GM18867 (cell line): Measurements from ENCODE around the gene AUTS2.

Source experiments
- ATAC-seq: cut with Tn5 transposase; IDR thresholded peaks from one replicate; pipeline ENCODE4 v1.9.1; 2021; ENCODE audit warnings: mild to moderate bottlenecking, moderate library complexity; ENCODE audit not compliant: unreplicated experiment

The AUTS2 gene

DNA sequence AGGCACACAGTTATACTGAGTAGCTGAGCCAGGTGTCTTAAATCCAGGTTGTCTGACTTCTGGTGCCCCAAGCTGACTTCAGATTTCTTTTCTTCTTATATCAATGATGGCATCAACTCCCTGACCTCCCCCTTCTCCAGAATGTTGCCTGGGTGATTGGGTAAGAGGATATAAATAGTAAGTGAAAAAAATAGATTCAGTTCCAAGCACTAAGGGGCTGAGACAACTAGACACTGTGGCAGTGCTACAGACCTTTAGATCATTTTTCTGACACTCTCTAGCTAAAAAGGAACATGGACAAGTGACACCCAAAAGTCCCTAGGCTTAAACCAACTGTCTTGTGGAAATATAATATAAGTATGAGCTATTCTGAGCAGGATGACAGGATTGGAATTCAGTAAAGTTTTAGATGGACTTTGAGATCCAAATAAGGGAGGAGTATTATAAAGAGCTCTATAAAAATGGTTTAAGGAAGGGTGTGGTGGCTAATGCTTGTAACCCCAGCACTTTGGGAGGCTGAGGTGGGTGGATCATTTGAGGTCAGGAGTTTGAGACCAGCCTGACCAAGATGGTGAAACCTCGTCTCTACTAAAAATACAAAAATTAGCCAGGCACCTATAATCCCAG, 944.6 kb downstream of the AUTS2 start:
- no peak for ATAC-seq

- ATAC-seq, result no peak
Measured at GRCh38 chr7:70544016-70544415, 945.7 kb downstream of the AUTS2 start.

DNA sequence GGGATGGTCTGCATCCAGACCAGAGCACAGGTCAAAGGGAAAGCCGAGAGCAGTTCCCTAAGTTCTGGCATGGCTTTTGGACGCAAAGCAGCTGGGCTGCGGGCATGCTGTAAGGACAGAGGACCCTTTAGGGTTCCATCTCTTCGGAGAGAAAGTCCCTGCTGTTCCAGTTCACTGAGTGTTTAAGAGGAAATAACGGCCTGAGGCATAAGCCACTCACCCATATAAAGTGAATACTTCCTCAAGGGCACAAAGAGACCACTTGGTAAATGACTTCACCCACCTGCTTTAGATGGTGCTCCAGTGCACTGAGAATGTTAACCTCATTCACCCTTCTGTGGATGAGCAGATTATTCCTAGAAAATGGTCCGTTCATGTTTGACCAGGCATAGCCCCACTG, 946.9 kb downstream of the AUTS2 start:
- no peak for ATAC-seq

- no peak for ATAC-seq
Measured at GRCh38 chr7:70552141-70552540, 953.9 kb downstream of the AUTS2 start.

GRCh38 chr7:70553364-70553763, 955.1 kb downstream of the AUTS2 start:
- ATAC-seq, result no peak

- no peak for ATAC-seq
Measured at GRCh38 chr7:70554646-70555045, 956.4 kb downstream of the AUTS2 start.

DNA sequence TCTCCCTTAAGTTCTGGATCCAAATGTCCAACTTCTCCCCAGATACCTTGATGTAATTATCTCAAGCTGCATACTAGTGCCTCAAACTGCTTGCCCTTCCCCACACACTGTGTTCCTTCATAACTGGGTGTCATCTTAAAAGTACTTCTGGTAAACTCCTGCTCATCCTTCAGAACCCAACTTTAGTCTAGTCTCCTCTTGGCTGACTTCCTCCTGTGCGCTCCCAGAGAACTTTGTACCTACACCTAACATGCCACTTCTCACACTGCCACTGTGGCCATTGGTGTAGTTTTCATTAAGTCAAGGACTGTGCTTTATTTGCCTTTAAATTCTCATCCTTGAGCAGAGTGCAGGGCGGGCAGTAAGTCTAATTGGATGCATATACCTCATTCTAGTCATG, 958.5 kb downstream of the AUTS2 start:
- ATAC-seq, result no peak

GRCh38 chr7:70557338-70557737, 959.1 kb downstream of the AUTS2 start:
- ATAC-seq, result no peak

DNA sequence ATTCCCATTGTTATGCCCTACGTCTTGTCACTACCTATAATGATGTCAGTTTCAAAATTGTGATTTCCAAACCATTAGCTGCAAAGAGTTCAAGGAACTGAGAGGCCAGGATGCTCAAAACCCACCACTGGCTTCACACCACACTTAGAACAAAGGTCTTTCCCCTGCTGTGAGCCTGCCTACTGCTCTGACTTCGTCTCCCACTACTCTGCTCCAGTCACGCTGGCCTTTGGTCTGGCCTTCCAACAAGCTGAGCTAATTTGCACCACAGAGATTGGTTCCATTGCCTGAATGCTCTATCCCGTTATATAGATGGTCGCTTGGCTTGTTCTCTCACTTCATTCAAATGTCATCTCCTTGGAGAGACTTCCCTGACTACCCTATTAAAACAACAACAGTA, 961.5 kb downstream of the AUTS2 start:
- no peak for ATAC-seq

DNA sequence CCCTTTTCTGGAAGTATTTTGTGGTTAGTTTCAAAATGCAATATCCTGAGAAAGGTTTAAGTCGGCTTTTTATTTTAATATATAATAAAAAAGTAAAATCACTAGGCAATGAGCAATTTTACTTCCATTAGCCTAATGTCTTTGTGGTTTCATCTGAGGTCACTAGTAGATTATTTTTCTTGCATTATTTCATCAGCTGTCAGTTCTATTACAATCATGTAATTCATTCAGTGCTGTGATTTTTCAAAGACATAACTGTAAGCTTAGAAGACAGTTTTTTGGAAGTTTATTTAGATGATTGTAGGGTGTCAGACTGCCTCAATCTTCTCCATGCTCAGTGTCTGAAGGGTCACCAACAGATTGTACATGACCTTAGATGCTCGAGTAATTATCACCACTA, 965.7 kb downstream of the AUTS2 start:
- no peak for ATAC-seq

DNA sequence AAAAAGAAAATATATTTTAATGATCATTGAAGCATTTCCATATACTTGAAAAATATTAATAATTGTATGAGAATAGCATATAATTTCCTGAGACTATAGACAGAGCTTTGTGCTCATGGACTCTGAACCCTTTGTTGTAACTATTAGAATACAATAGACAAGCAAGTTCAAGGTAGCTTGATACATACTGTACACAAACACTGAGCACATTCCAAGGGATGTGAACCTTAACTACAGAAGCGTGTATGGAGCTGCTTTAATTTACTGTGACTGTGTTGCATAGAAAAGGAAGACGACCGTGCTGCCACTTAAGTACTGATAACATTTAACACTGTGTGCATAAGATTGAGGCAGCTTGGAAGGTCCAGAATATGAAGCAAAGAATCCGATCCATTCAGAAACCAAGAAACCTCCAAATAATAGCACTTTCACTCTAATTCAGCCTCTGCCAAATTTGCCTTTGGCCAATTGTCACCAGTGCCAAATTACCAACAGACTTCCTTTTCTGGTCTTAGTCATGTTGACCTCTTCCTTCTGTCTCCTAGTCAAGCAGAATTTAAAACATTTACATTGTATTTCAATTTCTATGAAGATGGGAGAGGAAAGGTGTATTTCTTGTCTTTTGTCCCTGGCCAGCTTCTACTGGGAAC, 967.6 kb downstream of the AUTS2 start:
- ATAC-seq, result no peak

DNA sequence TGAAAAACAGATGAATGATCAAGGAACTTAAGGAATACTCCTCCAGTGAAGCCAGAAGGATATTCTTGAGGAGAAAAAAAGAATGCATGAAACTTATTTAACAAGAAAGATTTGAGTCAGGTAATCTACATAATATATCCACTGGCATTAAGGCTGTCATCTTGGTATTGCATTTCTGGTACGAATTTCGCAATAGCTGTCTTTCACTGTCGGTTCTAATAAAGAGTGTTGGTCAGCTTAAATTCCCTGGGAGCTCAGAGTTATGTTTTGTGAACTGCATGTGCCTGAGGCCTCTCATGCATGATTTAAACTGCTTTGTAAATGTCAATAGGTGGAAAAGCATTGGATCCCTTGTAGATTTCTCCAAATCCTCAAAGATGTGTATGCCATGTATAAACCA, 968.4 kb downstream of the AUTS2 start:
- ATAC-seq, result no peak

- ATAC-seq, result no peak
Measured at GRCh38 chr7:70568674-70569334, 970.5 kb downstream of the AUTS2 start.

GRCh38 chr7:70569335-70569819, 971.1 kb downstream of the AUTS2 start:
- no peak for ATAC-seq

DNA sequence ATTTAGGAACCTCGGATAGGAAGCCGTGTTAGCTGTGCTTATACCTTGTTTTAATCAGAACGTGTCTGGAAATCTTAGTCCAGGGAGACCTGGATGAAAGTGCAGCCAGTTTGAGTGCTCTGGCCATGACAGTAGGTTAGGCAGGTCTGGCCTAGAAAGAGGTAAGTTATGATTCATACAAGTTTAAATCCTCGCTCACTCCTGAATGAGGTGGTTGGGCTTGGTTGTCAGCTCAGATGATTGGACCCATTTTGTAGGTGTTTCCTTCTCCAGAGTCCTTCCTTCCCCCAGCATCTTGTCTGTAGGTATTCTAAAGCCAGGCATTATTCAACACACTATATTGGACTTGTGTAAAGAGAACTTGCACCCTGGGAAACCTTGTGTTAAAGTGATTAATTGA, 971.8 kb downstream of the AUTS2 start:
- ATAC-seq, result no peak

DNA sequence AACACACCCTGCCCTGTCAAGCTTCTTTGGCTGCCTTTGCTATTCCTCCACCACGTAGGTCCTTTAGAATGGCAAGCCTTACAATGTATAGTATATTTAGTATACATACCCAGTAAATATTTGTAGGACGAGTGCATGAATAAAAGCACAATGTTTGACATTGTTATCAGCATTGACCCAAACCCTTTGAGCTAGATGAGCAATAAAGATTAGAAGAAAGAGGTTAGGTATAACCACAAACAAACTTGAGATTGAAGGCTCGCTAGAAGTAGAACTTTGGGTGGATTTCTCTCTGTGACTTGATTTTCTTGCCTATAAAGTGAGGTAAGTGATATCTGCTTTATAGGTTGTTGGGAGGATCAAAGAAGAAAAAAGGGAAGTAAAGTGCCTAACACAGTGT, 972.7 kb downstream of the AUTS2 start:
- no peak for ATAC-seq

DNA sequence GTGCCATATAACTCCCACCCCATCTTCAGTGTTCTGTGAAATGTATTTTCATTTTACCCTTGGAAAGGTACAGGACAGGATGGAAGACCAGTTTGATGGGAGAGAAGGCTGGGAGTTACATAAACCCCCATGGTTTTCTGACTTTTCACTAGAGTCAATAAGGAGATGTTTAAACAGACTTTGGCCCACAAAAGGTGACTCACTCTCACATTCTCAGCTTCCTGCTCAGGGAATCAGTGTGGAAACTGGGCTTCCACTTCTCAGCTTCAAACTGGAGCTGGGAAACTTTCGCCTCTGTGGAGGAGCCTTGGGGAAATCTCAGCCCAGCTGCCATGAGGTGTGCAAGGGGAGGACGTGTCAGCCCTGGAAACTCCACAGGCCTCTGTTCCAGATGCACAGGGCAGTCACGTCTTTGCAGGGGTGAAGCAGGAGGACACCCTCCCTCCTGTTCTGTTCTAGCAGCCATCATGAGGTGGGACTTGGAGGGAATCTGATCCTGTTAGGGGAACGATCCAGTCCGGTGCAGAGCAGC, 973.2 kb downstream of the AUTS2 start:
- ATAC-seq, result no peak

- ATAC-seq, result no peak
Measured at GRCh38 chr7:70571961-70572360, 973.7 kb downstream of the AUTS2 start.

DNA sequence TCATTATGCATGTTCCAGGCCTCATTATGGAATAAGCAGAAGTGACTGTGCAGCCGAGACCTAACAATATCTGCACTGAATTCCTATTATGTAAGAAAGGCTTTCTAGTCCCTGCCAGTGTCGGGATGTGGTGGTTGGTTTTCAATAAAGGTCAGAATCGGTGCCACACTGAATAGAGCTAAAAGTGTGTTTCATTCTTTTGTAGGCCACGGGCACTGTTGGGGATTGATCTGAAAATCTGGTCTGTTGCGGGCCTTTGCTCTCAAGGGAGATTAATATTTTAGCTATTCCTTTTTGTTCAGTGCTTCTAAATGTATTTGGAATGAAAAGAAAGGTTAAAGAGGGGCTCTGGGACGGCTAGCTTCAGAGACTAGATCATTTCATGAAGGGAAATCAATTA, 974.3 kb downstream of the AUTS2 start:
- no peak for ATAC-seq

- no peak for ATAC-seq
Measured at GRCh38 chr7:70573071-70573661, 974.9 kb downstream of the AUTS2 start.

GRCh38 chr7:70573696-70574095, 975.4 kb downstream of the AUTS2 start:
- ATAC-seq, result no peak
